Astrocyte of the cerebellum (primary cell): ENCODE results near the gene WASF2.
"Not testable (repeated sequence)": the region's sequence is repeated elsewhere in the genome, so short reads cannot be mapped to it uniquely, and the experiment has no call there.

Source experiments
- DNase-seq: peaks from one replicate; pipeline ENCODE4 v3.0.0-alpha.2; 2011; ENCODE audit warnings: low read depth
- H3K4me3 ChIP-seq: 2 replicates; pipeline ENCODE4 v1.5.1; 2011; ENCODE audit warnings: mild to moderate bottlenecking, low read depth, low read length, moderate library complexity
- CTCF ChIP-seq: IDR thresholded peaks from 2 replicates; pipeline ENCODE4 v1.5.1; 2012; ENCODE audit warnings: low read length, low read depth, moderate library complexity, mild to moderate bottlenecking; ENCODE audit errors: missing control alignments
- in situ Hi-C: cut with HindIII; loops from 2 replicates; pipeline ENCODE4 v1.10.0; 2017; ENCODE audit warnings: low sequenced_read_pairs

The WASF2 gene

GRCh38 chr1:27489973-27490741, at the start of gene WASF2:
Gene WASF2, minus strand, starts transcription at chr1:27490167. Its CDS starts 61,277 bp downstream, at chr1:27428890.
- DNase-seq: peak; percentile 93
- in situ Hi-C loops: no loop called here
- TF ChIP-seq CTCF: no peak
- peak within 1 kb of the TSS; percentile 96 for H3K4me3 ChIP-seq

- DNase-seq: peak; percentile 46
- no peak overlapping the region for H3K4me3 ChIP-seq
- in situ Hi-C loops: no loop called here
Observed at GRCh38 chr1:27538793-27539192, 48.8 kb upstream of the WASF2 start.

GRCh38 chr1:27538305-27538676, 48.3 kb upstream of the WASF2 start:
- H3K4me3 ChIP-seq, DNase-seq, in situ Hi-C loops: not testable (repeated sequence)

More at GRCh38 chr1:27538793-27539192, 48.8 kb upstream of the WASF2 start:
- TF ChIP-seq CTCF: no peak

GRCh38 chr1:27536767-27537166, 46.8 kb upstream of the WASF2 start:
- peak; percentile 84 for DNase-seq
- no peak for TF ChIP-seq CTCF
- no peak overlapping the region for H3K4me3 ChIP-seq
- in situ Hi-C loops: no loop called here

GRCh38 chr1:27536010-27536757, 46.2 kb upstream of the WASF2 start:
- no peak overlapping the region for H3K4me3 ChIP-seq
- no peak for DNase-seq
- in situ Hi-C loops: no loop called here
- TF ChIP-seq CTCF: no peak

- no peak for TF ChIP-seq CTCF
- no peak for DNase-seq
- H3K4me3 ChIP-seq: no peak overlapping the region
- in situ Hi-C loops: no loop called here
Observed at GRCh38 chr1:27535386-27535785, 45.4 kb upstream of the WASF2 start.
